HUES6 (cell line): ENCODE measurements around the gene SYCP2L.
"Not testable (repeated sequence)": the region's sequence is repeated elsewhere in the genome, so short reads cannot be mapped to it uniquely, and the experiment has no call there.

Experiments
- H3K27ac ChIP-seq: 2 replicates; pipeline ENCODE4 v1.7.0; 2013; ENCODE audit warnings: low read depth, mild to moderate bottlenecking, low read length, inconsistent platforms
- H3K27me3 ChIP-seq: 2 replicates; pipeline ENCODE4 v1.6.1; 2013; ENCODE audit warnings: low read length; ENCODE audit not compliant: control insufficient read depth, insufficient read depth
- H3K36me3 ChIP-seq: 2 replicates; pipeline ENCODE4 v1.6.1; 2013; ENCODE audit warnings: low read length; ENCODE audit not compliant: control insufficient read depth, insufficient read depth
- H3K4me1 ChIP-seq: 2 replicates; pipeline ENCODE4 v1.6.1; 2013; ENCODE audit warnings: low read length; ENCODE audit not compliant: control insufficient read depth, insufficient read depth
- H3K4me3 ChIP-seq: 2 replicates; pipeline ENCODE4 v1.5.1; 2013; ENCODE audit warnings: low read depth, low read length
- H3K9ac ChIP-seq: one replicate; pipeline ENCODE4 v1.6.1; 2013; ENCODE audit warnings: mild to moderate bottlenecking, low read length
- H3K9me3 ChIP-seq: 2 replicates; pipeline ENCODE4 v1.6.1; 2013; ENCODE audit warnings: low read depth, low read length; ENCODE audit not compliant: control insufficient read depth, insufficient read depth

SYCP2L gene

GRCh38 chr6:10854922-10855632, 31.8 kb upstream of the SYCP2L start:
- peaks cover 22% of the 10 kb centered on the region for H3K9me3 ChIP-seq

GRCh38 chr6:10857259-10857658, 29.6 kb upstream of the SYCP2L start:
- Histone ChIP-seq H3K27me3 (no peaks in the 10 kb centered on the region), H3K36me3 (no peaks in the 10 kb centered on the region), H3K27ac (no peak overlapping the region), H3K4me3 (no peak overlapping the region), H3K9ac (no peak overlapping the region), H3K4me1 (0 out of 2 replicates have a peak, but pooled peaks cover 2% of the 10 kb centered on the region), H3K9me3 (peaks cover 21% of the 10 kb centered on the region)

More at GRCh38 chr6:10854922-10855632, 31.8 kb upstream of the SYCP2L start:
- Histone ChIP-seq H3K27ac (no peak overlapping the region), H3K9ac (no peak overlapping the region), H3K4me1 (no peaks in the 10 kb centered on the region), H3K27me3 (no peaks in the 10 kb centered on the region), H3K36me3 (no peaks in the 10 kb centered on the region), H3K4me3 (no peak overlapping the region)

- 0 out of 2 replicates have a peak, but pooled peaks cover 3% of the 10 kb centered on the region for H3K4me1 ChIP-seq
- H3K9ac ChIP-seq, result no peak overlapping the region
- H3K36me3 ChIP-seq, result no peaks in the 10 kb centered on the region
- H3K27me3 ChIP-seq, result no peaks in the 10 kb centered on the region
- no peak overlapping the region for H3K27ac ChIP-seq
- no peak overlapping the region for H3K4me3 ChIP-seq
- H3K9me3 ChIP-seq, result no peaks in the 10 kb centered on the region
Measured at GRCh38 chr6:10861086-10861485, 25.8 kb upstream of the SYCP2L start.

- no peak overlapping the region for H3K9ac ChIP-seq
Measured at GRCh38 chr6:10862361-10862760, 24.5 kb upstream of the SYCP2L start.

GRCh38 chr6:10863031-10863430, 23.8 kb upstream of the SYCP2L start:
- not testable (repeated sequence) for H3K36me3 ChIP-seq, H3K27ac ChIP-seq, H3K4me3 ChIP-seq, H3K27me3 ChIP-seq, H3K9me3 ChIP-seq, H3K9ac ChIP-seq, H3K4me1 ChIP-seq

More at GRCh38 chr6:10862361-10862760, 24.5 kb upstream of the SYCP2L start:
- Histone ChIP-seq H3K27ac (no peak overlapping the region), H3K36me3 (no peaks in the 10 kb centered on the region), H3K4me1 (0 out of 2 replicates have a peak, but pooled peaks cover 3% of the 10 kb centered on the region), H3K9me3 (no peaks in the 10 kb centered on the region), H3K4me3 (no peak overlapping the region), H3K27me3 (no peaks in the 10 kb centered on the region)

- not testable (repeated sequence) for H3K27me3 ChIP-seq, H3K36me3 ChIP-seq, H3K4me1 ChIP-seq, H3K4me3 ChIP-seq, H3K9me3 ChIP-seq, H3K9ac ChIP-seq, H3K27ac ChIP-seq
Measured at GRCh38 chr6:10866709-10867108, 20.1 kb upstream of the SYCP2L start.

- no peak overlapping the region for H3K9ac ChIP-seq
- H3K9me3 ChIP-seq, result no peaks in the 10 kb centered on the region
- no peaks in the 10 kb centered on the region for H3K4me1 ChIP-seq
- no peak overlapping the region for H3K27ac ChIP-seq
- no peak overlapping the region for H3K4me3 ChIP-seq
- no peaks in the 10 kb centered on the region for H3K27me3 ChIP-seq
- no peaks in the 10 kb centered on the region for H3K36me3 ChIP-seq
Measured at GRCh38 chr6:10867952-10868351, 18.9 kb upstream of the SYCP2L start.

GRCh38 chr6:10873374-10873773, 13.5 kb upstream of the SYCP2L start:
- Histone ChIP-seq H3K27ac (no peak overlapping the region), H3K9me3 (no peaks in the 10 kb centered on the region), H3K4me1 (no peaks in the 10 kb centered on the region), H3K9ac (no peak overlapping the region), H3K27me3 (peaks cover 22% of the 10 kb centered on the region; the same call in 1 of the 2 replicates), H3K36me3 (no peaks in the 10 kb centered on the region), H3K4me3 (no peak overlapping the region)

GRCh38 chr6:10874207-10874606, 12.6 kb upstream of the SYCP2L start:
- Histone ChIP-seq H3K9me3 (no peaks in the 10 kb centered on the region), H3K27me3 (peaks cover 30% of the 10 kb centered on the region), H3K4me3 (no peak overlapping the region), H3K27ac (no peak overlapping the region), H3K4me1 (no peaks in the 10 kb centered on the region), H3K36me3 (no peaks in the 10 kb centered on the region), H3K9ac (no peak overlapping the region)

GRCh38 chr6:10875026-10875425, 11.8 kb upstream of the SYCP2L start:
- Histone ChIP-seq H3K4me1 (no peaks in the 10 kb centered on the region), H3K27me3 (peaks cover 38% of the 10 kb centered on the region), H3K9me3 (no peaks in the 10 kb centered on the region), H3K36me3 (no peaks in the 10 kb centered on the region), H3K9ac (no peak overlapping the region), H3K27ac (no peak overlapping the region), H3K4me3 (no peak overlapping the region)

GRCh38 chr6:10877012-10877411, 9.8 kb upstream of the SYCP2L start:
- Histone ChIP-seq H3K9me3 (no peaks in the 10 kb centered on the region), H3K9ac (no peak overlapping the region), H3K4me3 (no peak overlapping the region), H3K27ac (no peak overlapping the region), H3K4me1 (no peaks in the 10 kb centered on the region), H3K27me3 (peaks cover 58% of the 10 kb centered on the region), H3K36me3 (no peaks in the 10 kb centered on the region)
